Fibroblast of villous mesenchyme (primary cell): Measurements from ENCODE around the gene KHK. TPM values are rescaled to one million over a fixed set of nuclear protein-coding genes. Genes with fewer than 3 reads are reported as not detected.

ENCODE experiments used
- DNase-seq: peaks from one replicate; pipeline ENCODE4 v3.0.0-alpha.2; 2010; ENCODE audit warnings: low read depth
- H3K4me3 ChIP-seq: 2 replicates; pipeline ENCODE4 v1.5.1; 2011; ENCODE audit warnings: low read depth, mild to moderate bottlenecking, low read length
- total RNA-seq: library from RNA; depleted of rRNA; stranded (reverse); fragments of >200 nt; gene quantifications from 2 replicates; pipeline ENCODE4 v1.2.3, GENCODE V29; 2012
- TF ChIP-seq, protein P1 (sequence below): IDR thresholded peaks from 2 replicates; pipeline ENCODE4 v1.5.1; 2012; ENCODE audit warnings: low read depth, mild to moderate bottlenecking, low read length; ENCODE audit not compliant: insufficient read depth

The KHK gene
- 0.97 and 1.3 TPM in 2 replicates for total RNA-seq

DNA sequence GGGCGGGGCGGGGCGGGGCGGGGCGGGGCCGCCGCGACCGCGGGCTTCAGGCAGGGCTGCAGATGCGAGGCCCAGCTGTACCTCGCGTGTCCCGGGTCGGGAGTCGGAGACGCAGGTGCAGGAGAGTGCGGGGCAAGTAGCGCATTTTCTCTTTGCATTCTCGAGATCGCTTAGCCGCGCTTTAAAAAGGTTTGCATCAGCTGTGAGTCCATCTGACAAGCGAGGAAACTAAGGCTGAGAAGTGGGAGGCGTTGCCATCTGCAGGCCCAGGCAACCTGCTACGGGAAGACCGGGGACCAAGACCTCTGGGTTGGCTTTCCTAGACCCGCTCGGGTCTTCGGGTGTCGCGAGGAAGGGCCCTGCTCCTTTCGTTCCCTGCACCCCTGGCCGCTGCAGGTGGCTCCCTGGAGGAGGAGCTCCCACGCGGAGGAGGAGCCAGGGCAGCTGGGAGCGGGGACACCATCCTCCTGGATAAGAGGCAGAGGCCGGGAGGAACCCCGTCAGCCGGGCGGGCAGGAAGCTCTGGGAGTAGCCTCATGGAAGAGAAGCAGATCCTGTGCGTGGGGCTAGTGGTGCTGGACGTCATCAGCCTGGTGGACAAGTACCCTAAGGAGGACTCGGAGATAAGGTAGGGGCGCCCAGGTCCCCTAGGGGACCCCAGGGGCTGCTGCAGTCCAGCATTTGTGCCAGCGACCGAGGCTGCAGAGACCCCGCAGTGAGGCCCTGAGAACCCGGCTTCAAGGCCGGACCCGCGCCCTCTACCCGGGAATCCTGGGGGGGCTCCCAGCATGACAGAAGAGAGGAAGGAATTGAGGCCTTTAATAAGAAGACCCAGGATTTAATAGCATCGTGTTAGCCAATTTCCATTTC is at the start of gene KHK:
TSS of gene KHK (plus strand) at position 49 of the 870 bp plus-strand sequence. CDS start at position 537, 488 bp downstream.
- peak within 1 kb of the TSS; percentile 55 for H3K4me3 ChIP-seq
- TF ChIP-seq, protein P1, sequence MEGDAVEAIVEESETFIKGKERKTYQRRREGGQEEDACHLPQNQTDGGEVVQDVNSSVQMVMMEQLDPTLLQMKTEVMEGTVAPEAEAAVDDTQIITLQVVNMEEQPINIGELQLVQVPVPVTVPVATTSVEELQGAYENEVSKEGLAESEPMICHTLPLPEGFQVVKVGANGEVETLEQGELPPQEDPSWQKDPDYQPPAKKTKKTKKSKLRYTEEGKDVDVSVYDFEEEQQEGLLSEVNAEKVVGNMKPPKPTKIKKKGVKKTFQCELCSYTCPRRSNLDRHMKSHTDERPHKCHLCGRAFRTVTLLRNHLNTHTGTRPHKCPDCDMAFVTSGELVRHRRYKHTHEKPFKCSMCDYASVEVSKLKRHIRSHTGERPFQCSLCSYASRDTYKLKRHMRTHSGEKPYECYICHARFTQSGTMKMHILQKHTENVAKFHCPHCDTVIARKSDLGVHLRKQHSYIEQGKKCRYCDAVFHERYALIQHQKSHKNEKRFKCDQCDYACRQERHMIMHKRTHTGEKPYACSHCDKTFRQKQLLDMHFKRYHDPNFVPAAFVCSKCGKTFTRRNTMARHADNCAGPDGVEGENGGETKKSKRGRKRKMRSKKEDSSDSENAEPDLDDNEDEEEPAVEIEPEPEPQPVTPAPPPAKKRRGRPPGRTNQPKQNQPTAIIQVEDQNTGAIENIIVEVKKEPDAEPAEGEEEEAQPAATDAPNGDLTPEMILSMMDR = no peak
- no peak for DNase-seq

DNA sequence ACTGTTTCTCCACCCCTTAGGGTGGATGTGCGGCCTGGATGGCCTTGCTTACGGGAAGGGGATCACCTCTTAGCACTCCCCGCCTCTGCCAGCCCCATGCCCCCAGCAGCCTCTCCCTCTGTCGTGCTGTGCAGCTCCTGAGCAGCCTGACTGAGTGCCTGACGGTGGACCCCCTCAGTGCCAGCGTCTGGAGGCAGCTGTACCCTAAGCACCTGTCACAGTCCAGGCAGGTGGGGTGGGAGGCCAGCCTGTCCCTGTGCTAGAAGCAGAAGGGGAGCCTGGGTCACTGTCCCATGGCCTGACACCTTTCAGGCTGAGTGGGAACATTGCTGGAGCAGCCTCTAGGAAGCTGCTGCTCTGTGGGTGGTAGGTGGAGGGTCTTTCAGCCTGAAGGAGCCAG is 48.6 kb upstream of the KHK start:
- H3K4me3 ChIP-seq = no peak overlapping the region
- no peak for DNase-seq
- TF ChIP-seq, protein P1 = no peak

DNA sequence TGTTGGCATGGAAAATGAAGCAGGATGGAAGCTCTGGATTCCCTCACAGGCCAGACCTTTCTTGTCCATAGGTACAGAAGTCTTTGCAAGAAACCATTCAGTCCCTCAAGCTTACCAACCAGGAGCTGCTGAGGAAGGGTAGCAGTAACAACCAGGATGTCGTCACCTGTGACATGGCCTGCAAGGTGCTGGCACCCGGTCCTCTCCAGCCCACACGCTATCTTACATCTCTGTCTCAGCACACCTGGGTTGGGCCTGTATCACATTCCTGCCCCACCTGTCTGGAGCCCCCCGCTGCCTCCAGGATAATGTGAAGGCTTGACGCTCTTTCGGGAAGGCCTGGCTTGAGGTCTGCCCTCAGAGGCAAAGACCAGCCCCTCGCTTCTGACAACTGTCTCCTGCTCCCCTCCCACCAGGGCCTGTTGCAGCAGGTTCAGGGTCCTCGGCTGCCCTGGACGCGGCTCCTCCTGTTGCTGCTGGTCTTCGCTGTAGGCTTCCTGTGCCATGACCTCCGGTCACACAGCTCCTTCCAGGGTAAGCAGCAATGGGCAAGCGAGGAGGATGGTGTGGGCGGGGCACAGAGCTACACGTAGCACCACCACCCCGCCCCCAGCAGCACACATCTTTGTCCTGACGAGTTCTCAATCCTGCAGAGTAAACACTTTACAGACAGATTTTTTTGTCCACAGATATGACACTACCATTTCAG is 47.8 kb upstream of the KHK start:
- no peak for DNase-seq
- TF ChIP-seq, protein P1 = no peak
- H3K4me3 ChIP-seq = no peak overlapping the region

DNA sequence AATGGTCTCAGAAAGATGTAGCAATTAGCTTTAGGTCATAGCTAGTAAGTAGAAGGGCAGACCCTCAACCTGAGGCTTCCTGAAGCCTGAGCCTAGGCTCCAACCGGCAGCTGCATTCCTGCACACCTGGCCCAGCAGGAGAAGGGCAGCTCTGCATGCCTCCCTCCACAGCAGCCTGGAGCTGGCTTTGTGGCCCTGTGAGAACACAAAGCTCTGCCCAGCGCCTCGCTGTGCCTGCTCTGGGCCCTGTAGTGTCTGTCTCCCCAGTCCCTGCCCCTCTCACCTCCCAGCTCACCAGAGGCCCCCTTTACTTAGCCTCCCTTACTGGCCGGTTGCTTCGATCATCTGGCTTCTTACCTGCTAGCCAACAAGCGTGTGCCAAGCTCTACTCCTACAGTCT is 47.1 kb upstream of the KHK start:
- DNase-seq = no peak
- TF ChIP-seq, protein P1 = no peak
- H3K4me3 ChIP-seq = no peak overlapping the region

DNA sequence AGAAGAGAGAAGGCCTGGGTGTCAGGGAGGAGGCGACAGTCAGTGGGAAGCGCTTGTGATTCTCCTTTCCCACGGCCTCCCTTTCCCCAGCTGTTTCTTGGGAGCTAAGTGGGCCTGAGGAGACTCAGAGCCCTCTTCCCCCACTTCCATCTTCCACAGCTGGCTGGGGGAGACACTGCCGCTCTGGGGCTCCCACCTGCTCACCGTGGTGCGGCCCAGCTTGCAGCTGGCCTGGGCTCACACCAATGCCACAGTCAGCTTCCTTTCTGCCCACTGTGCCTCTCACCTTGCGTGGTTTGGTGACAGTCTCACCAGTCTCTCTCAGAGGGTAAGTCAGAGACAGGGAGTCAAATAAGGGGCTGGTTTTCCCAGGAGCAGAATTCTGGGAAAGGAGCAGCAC is 46.7 kb upstream of the KHK start:
- DNase-seq = no peak
- TF ChIP-seq, protein P1 = no peak
- H3K4me3 ChIP-seq = no peak overlapping the region

DNA sequence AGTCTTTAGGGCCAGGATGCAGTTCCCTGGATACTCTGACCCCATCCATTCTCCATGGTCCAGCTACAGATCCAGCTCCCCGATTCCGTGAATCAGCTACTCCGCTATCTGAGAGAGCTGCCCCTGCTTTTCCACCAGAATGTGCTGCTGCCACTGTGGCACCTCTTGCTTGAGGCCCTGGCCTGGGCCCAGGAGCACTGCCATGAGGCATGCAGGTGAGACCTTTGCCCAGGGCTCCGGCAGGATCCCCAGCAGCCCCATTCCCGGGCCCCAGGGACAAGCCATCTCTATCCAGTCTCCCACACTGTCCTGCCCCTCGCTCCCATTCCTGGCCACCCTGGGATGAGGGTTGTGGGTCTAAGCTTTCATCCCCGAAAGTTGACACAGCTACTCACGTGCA is 46.3 kb upstream of the KHK start:
- TF ChIP-seq, protein P1 = no peak
- DNase-seq = no peak
- no peak overlapping the region for H3K4me3 ChIP-seq
